CD4-positive, alpha-beta T cell treated with Interleukin-4 for 4 hours (primary cell): ENCODE data around the gene IMP4.
A peak's percentile ranks its signal among the peaks of the same experiment; 100 is the strongest.

Experiments
- DNase-seq: peaks from one replicate; pipeline ENCODE4 v3.0.0-alpha.2; 2020

Gene IMP4

DNA sequence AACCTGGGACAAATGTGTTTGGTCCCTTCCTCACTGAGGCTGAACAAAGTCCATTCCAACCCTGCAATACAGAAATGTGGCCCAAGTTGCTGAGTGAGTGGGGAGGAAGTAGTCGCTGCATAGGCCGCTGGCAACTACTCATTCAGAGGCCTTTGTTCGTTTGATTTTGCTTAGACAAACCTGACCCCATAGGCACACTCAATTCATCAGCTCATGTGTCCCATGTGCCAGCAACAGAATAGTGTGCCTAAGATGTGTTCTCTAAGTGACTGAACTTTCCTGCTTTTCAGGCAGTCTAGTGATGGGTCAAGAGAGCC, 36.2 kb downstream of the IMP4 start:
- DNase-seq, result no peak

DNA sequence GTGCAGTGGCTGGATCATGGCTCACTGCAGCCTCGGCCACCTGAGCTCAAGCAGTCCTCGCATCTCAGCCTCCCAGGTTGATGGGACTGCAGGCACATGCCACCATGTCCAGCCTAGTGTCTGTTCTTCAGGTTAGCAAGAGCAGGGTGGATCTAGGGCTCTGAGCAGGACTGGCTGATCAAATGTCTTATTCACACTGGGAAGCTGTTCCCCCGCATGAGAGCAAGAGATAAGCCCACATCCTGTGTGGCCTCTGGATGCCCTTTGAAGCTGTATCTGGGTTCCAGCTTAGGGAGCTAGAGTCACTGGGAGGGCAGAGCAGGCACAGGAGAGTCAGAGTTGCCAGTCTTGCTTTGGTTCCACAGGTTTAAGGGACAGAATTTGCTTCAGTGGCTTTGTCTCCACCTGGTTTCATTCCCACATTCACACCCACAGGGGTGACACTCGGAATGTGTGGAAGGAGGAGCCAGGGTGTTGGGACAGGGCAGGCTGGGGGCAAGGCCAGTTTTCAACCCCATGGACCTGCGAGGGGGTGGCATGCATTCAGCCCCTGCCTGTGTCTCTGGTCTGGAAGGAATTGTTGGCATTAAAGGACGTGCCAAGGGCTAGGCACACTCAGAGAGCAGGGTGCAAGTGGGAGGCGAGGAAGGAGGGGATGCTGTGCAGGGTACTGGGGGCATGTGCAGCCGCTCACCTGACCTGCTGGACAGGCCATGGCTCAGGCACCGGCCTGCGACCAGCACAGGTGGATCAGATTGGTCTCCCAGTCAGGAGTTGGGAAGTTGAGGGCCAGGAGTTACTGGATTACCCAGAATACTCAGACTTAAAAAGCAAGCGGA, 37.6 kb downstream of the IMP4 start:
- no peak for DNase-seq

DNA sequence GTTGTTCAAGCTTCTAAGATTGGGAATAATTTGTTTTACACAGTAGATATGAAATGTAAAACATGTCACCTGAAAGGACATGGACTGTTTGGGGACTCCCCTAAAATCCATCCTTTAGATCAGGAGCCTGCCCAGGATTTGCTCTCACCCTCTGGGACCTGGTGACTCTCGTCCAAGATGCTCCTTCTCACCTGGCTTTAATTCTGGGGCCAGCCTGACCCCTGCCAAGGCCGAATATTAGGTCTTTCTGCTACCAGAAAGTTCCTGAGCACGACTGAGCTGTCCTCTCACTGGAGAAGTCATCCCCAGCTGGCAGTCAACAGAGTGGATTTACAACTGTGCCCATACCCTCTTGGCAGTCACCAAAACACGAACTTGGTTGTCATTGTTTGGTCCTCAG, 38.4 kb downstream of the IMP4 start:
- no peak for DNase-seq

DNA sequence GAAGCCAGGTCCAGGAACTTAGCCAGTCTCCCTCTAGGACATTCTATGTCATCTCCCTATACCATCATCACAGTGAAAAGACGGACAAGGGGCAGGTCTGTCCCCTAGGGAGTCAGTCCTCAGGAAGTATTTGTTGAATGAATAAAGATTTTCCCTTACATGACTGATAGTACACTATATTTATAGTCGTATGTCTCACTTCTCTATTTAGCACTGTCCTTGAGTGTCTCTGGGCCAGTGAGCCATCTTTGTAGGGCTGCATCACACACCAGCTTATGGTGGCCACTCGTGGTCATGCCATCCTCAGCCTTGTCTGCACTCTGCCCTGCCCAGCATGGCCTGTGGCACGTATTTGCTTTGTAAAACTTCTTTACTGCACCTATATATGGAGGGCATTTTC, 38.9 kb downstream of the IMP4 start:
- DNase-seq, result no peak

DNA sequence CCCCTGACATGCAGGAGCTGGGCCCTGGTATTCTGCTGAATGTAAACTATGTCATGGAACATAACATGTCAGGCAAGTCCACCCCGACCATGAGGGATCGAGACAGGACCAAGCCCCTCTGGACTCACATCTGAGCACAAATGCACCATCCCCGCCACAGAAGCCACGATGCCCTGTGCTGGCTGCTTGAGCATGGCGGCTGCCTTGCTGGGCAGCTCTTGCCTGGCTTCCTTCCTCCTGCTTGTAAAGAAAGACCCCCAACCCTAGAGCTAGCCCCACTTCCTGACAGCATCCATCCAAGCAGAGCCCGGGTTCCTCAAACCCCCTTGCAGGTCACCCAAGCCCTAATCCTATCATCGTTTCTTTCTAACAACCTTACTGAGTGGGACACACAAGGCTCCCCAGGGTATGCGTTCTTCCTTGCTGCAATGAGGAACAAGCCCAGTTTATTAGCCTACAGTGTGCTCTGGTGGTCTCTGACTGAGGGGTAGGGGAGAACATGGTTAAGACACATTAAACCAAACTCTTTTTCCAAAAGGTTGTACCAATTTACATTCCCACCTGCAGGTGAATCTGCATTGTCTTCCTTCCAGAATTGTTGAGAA, 39.7 kb downstream of the IMP4 start:
- DNase-seq, result no peak

DNA sequence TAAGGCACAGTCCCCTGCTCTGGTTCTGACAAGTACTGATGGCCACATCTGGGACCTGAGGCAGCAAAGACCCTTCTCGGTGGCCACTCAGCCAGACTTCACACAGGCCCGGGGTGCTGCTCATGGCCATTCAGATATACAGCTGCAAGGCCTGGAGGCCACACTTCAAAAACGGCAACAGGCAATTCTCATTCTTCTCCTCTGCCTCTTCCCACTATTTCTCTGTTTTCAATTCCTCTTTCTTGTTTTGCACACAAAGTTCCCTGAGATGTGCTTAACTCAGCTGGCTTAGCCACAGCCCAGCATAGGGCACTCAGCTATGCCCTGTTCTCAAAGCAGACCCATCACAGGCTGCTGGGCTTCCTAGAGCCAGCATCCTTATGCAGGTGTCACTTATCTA, 43.0 kb downstream of the IMP4 start:
- no peak for DNase-seq

DNA sequence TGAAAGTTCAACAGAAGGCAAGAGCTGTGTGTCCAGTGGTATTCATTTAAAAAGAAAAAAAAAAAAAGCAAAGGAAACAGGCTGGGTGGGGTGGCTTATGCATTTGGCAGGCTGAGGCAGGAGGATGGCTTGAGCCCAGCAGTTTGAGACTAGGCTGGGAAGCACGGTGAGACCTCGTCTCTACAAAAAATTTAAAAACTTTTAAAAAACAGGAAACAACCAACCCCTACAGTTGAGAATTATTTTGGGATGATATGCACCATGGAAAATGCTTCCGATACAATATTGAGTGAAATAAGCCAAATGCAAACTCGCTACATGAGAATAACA, 44.3 kb downstream of the IMP4 start:
- DNase-seq, result no peak

DNA sequence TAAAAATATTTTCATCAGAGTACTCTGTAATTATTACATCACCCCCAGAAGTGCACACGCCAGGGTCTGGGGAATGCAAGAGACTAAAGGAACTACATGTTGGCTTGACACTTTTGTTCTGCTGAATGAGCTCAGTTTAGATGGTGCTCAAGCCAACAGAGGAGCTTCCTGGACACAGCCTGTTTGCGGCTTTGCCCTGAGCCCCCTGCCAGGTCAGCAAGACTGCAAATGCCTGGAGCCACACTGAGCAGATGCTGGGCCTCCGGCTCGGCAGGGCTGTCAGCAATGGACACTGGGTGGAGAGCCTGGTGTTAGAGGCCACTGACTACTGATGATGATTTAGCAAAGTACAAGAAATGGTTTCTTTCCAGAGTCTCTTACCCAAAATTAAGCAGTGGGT, 45.1 kb downstream of the IMP4 start:
- DNase-seq, result no peak

DNA sequence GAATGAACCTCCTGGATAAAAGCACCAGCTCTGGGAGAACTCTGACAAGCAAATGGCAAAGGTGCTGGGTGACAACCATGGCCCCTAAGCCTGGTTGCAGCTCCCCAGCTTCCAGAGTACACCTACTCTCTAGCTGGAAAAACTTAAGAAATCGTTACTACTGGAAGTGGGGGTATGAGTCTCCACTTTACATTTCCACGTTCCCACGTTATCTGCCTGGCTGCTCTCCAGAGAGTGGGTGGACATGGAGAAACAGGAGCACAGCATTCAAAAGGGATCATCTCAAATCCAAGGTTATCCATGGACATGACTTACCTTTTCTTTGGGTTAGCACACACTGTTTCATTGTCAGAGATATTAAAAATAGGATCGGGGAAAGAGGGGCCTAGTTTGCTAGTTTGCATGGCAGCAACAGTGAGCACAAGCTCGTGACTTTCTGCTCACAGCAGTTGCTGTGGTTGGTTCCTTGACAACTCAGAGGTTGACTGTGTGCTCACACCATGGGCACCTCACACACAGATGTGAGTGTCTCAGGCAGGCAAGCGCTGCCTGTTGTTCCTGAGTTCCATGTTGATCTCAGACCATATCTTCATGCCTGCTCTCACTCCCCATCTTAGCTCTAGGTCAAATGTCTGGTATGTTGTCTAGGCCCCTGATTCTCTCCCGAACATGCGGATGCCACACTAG, 45.7 kb downstream of the IMP4 start:
- no peak for DNase-seq

DNA sequence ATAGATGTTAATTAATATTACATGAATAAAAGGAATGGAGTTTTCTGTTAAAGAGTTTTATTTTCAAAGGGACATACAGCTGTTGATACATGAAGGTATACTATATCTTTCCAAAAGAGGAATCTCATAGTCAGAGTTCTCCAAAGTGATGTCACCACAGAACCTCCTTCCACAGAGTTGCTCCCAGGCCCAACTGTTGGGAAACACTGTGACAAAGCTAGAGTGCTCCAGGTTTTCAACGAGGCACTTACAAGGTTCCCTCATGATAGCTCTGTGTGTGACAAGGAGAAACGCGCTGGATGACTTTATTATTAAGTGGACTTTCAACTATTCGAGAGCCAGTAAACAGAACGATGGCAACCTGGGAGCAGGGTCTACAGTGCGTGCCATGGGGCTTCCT, 46.7 kb downstream of the IMP4 start:
- DNase-seq, result no peak

DNA sequence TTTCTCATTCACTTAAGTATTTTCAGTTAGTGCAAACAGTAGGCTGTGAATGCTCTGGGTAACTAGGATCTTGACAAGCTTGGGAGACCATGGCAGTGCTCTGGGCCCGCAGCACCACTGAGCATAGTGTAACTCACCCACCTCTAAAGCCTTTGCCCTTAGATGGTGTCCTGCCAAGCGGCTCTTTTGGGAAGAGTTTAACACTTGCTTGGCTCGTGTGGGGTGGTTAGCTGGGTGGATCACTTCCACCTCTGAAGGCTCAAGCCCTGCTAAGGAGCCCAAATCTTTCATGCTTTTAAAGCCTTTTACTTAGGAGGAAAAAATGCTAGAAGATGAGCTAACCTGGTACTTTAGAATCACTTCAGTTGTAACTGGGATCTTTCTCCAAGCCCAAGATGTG, 47.1 kb downstream of the IMP4 start:
- no peak for DNase-seq

DNA sequence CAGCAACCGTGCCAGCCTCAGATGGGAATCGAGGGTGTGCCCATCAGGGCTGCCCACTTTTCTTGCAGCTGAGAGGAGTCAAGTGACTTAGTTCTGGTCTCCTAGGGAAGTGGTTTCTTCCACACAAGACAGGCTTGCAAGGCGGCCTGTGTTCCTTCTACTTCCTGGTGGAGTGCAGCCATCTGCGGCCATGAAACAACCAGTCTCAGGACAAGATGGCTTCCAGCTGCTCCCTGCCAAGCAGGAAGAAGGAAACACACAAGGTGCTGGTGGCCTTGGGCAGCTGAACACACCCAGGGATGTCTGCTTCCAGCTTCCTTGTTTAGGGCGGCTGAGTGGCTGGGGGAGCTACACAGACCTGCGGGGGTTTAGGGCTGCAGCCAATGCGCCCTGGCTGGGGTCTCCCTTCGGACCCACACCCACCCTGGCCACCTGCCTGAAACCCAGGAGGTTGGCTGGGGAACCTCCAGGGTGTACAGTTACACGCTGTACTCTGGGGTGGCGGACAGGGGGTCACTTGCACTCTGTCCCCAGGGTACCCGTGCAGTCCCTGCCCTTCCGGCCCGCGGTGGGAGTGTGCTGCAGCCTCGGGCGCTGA, 47.9 kb downstream of the IMP4 start:
- no peak for DNase-seq

DNA sequence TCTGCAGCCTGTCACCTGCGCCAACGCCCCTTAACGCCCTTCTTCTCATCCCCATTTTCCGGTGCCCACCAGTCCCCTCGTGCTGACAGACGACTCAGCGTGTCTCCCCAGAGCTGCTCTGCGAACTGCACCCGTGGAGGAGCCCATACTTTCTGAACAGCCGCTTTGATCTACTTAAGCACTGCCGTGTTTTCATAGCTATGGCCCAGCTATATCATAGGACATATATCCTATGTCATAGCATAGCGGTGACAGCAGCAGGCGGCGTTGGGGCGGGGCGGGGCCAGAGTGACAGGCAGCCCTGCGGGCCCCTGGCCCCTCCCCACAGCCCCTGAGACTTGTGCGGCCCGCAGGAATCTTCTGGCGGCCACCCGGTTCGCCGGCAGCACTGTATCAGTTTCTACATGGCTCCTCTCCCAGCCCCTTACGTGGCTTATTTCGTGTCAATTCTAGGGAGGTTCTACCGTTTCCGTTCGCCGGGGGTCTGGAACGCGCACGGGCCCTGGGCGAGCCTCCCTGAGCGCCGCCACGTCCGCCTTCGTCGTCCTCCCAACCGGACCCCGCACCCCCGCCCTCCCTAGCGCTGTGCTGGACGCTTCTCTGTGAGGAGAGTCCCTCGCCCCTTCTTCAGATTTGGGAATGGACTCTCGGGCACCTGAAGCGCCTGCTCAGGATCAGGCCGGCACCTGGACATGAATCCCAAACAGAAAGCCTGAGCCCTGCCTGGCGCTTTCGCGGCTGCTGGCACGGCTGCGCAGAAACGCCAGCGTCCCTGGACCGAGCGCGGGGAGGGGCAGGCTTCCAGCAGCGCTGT, 48.6 kb downstream of the IMP4 start:
- DNase-seq, result peak; percentile 49

DNA sequence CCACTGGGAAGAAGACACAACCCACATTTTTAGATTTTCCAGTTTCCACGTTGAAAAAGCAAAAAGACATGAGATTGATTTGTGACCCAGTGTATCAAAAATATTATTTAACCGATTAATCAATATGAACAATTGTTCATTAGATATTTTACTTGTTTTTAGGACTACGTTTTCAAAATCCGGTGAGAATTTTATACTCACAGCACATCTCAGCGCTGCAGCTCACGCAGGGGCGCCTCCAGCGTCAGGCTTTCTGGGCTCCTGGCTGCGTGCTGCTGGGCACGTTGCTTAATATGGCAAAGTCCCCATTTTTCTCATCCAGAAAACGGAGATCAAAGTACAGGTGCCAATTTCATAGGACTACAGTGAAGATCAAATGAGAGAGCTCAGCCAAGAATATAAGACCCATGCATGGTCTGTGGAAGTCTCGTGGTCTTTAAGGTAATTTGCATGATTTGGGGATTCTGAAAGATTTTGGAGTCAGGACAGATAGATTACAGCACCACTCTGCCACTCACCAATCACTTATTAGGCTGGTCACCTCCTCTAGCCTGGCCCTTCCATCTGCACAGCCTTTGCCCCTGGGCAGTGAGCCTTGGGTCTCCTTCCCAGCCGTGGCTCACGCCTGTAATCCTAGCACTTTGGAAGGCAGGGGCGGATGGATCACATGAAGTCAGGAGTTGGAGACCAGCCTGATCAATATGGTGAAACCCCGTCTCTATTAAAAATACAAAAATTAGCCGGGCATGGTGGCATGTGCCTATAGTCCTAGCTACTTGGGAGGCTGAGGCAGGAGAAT, 49.4 kb downstream of the IMP4 start:
- DNase-seq, result no peak

DNA sequence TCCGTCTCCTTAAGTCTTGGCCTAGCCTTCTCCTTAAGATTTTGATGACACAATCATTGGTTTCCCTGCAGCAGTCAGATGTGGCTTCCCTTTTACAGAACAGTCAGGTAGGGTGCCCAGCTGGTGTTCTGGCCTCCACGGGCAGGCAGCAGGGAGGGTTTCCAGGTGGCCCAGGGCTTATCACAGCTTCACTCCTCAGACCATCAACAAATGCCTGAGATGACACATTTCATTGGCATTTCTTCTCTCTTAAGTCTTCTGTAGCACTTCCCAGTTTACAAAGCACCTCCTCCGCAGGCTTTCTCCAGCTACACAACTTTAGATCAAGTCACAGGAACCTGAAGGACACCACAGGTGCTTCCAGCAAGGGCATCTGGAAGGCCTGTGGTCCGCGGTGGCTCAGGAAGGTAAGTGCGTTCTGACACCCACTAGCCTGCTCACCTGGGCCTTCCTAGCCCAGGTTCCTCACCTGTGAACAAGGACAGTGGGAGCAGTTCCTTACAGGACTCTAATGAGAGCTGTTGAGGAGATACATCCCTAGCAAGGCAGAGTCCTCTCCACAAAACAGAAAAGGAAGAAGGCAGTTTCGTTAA, 50.7 kb downstream of the IMP4 start:
- DNase-seq, result no peak
